ENCODE measurements around the gene BMP8B. TPM values are rescaled to one million over a fixed set of nuclear protein-coding genes. Genes with fewer than 3 reads are reported as not detected.

The BMP8B gene
- total and polyA plus RNA-seq, 8 donors: 1.0 to 2.8 (median 1.8) TPM

GRCh38 chr1:39754026-39754570 is 34.6 kb downstream of the BMP8B start:
- no peak for ATAC-seq
- H3K4me3 ChIP-seq: no peak overlapping the region
- H3K9me3 ChIP-seq: no peaks in the 10 kb centered on the region
- no peak for DNase-seq
- no peaks in the 10 kb centered on the region for H3K4me1 ChIP-seq
- H3K36me3 ChIP-seq: peaks cover 0 to 98% of the 10 kb centered on the region in 2 donors
- TF ChIP-seq, protein P1, sequence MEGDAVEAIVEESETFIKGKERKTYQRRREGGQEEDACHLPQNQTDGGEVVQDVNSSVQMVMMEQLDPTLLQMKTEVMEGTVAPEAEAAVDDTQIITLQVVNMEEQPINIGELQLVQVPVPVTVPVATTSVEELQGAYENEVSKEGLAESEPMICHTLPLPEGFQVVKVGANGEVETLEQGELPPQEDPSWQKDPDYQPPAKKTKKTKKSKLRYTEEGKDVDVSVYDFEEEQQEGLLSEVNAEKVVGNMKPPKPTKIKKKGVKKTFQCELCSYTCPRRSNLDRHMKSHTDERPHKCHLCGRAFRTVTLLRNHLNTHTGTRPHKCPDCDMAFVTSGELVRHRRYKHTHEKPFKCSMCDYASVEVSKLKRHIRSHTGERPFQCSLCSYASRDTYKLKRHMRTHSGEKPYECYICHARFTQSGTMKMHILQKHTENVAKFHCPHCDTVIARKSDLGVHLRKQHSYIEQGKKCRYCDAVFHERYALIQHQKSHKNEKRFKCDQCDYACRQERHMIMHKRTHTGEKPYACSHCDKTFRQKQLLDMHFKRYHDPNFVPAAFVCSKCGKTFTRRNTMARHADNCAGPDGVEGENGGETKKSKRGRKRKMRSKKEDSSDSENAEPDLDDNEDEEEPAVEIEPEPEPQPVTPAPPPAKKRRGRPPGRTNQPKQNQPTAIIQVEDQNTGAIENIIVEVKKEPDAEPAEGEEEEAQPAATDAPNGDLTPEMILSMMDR (IDR thresholded peaks at IDR 0.05): no peak
- intact Hi-C loops (cut with DNase I): no loop called here
- no peak overlapping the region for H3K27ac ChIP-seq
- H3K27me3 ChIP-seq: no peaks in the 10 kb centered on the region

DNA sequence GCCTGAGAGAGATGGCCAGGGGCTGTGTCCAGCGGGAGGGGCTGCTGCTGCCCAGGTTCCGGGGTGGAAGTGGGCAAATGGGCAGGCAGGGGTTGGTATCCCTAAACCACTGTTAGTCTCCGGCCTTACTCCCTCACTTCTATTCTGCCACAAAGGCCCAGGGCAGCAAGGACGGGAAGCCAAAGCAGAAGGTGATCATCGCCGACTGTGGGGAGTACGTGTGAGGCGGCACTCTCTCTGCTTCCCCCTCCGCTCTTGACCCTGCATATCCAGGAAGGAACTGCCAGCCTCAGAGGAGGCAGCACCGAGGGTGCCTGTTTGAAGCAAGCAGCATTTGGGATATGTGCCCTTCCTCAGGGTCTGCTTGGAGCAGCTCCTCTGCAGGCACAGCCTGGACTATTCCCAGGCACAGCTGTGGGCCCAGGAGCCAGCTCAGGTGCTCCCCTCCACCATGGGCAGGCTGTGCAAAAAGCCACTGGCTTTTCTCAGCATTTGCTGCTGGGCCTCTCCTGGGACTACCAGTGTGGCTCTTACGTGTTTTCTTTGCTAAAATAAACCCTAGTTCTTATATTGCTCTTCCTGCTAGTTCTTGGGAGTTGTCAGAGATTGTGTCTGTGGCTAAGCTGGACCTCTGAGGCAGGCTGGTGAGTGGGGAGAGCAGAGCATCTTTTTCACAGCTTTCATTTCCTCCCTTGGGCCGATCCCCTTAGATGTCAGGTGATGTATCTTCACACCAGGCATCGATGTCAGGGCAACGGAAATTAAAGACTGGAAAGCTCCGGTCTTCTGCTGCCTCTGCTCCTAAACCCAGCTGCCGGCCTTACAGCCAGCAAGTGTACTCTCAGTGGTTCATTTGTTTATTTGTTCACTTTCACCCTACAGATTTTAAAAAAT is 35.3 kb downstream of the BMP8B start:
- TF ChIP-seq, protein P1 (IDR thresholded peaks at IDR 0.05): no peak
- ATAC-seq: no peak
- Histone ChIP-seq H3K9me3 (no peaks in the 10 kb centered on the region), H3K4me1 (no peaks in the 10 kb centered on the region), H3K36me3 (peaks cover 0 to 98% of the 10 kb centered on the region in 2 donors), H3K27ac (no peak overlapping the region), H3K27me3 (no peaks in the 10 kb centered on the region), H3K4me3 (no peak overlapping the region)
- no peak for DNase-seq
- intact Hi-C loops (cut with DNase I): no loop called here

GRCh38 chr1:39752703-39753102 is 36.0 kb downstream of the BMP8B start:
- ATAC-seq: no peak
- intact Hi-C loops (cut with DNase I): no loop called here

DNA sequence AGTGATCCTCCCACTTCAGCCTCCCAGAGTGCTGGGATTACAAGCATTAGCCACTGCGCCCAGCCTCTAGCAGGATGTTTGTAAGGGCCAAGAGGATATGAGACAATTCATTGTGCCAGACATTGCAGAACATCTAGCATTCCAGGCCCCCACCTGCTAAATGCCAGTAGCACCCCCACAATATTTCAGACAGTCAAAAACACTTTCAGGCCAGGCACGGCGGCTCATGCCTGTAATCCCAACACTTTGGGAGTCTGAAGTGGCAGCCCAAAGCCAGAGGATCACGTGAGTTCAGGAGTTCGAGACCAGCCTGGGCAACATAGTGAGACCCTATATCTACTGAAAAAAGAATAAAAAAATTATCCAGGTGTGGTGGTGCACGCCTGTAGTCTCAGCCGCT is 37.1 kb downstream of the BMP8B start:
- intact Hi-C loops (cut with DNase I): no loop called here
- no peaks in the 10 kb centered on the region for H3K4me1 ChIP-seq
- H3K4me3 ChIP-seq: no peak overlapping the region
- TF ChIP-seq, protein P1 (IDR thresholded peaks at IDR 0.05): no peak
- H3K27me3 ChIP-seq: no peaks in the 10 kb centered on the region
- H3K36me3 ChIP-seq: peaks cover 0 to 98% of the 10 kb centered on the region in 2 donors
- DNase-seq: no peak
- H3K9me3 ChIP-seq: no peaks in the 10 kb centered on the region
- no peak for ATAC-seq
- H3K27ac ChIP-seq: no peak overlapping the region

More at GRCh38 chr1:39752703-39753102, 36.0 kb downstream of the BMP8B start:
- no peak for DNase-seq
- Histone ChIP-seq H3K4me3 (no peak overlapping the region), H3K27me3 (no peaks in the 10 kb centered on the region), H3K4me1 (no peaks in the 10 kb centered on the region), H3K27ac (no peak overlapping the region), H3K36me3 (peaks cover 0 to 98% of the 10 kb centered on the region in 2 donors), H3K9me3 (no peaks in the 10 kb centered on the region)
- TF ChIP-seq, protein P1 (IDR thresholded peaks at IDR 0.05): no peak

DNA sequence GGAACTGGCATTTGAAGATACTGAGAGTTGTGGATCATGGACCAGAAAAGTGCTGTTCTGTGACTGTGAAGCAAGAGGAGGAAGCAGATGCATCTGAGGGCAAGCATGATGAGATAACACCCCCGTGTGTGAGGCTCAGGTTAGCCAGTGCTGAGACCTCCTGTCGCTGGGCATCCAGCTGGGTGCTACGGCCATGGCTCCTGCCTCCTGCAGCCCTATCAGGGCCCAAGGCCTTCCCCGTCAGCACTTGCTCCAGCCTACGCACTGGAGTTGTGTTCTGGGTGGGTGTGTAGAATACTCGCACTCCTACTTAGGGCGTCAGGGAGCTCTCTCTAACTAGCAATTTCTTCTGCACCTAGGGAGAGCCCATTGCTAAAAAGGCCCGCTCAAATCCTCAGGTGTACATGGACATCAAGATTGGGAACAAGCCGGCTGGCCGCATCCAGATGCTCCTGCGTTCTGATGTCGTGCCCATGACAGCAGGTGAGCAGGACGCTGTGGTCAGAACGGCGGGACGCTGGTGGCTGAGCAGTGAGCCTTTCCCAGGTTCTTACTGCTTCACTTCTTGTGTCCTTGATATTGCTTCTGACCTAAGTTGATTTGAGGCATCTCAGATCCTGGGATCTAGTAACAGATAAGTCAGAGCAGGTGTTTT is 43.5 kb downstream of the BMP8B start:
- DNase-seq: no peak
- peaks cover 4 to 99% of the 10 kb centered on the region in 2 donors for H3K36me3 ChIP-seq
- no peak overlapping the region for H3K4me3 ChIP-seq
- no peak for ATAC-seq
- no peak overlapping the region for H3K27ac ChIP-seq
- intact Hi-C loops (cut with DNase I): no loop called here
- peaks cover 0 to 9% of the 10 kb centered on the region in 2 donors for H3K4me1 ChIP-seq
- TF ChIP-seq, protein P1 (IDR thresholded peaks at IDR 0.05): no peak
- H3K27me3 ChIP-seq: no peaks in the 10 kb centered on the region
- no peaks in the 10 kb centered on the region for H3K9me3 ChIP-seq

All from left lung (tissue), 10 donors.